HEK293T (cell line): Measurements from ENCODE around the gene GPR107.

Source experiments
- CTCF ChIA-PET: fragments of 350-600 bp; formaldehyde crosslinking; extraction: SDS; loops from one replicate; lab custom pipeline; 2021; ENCODE audit warnings: antibody characterized with exemption, inconsistent platforms; lab: Yijun Ruan, JAX
- POLR2A ChIA-PET: fragments of 350-600 bp; formaldehyde crosslinking; extraction: SDS; loops from one replicate; lab custom pipeline; 2020; ENCODE audit warnings: antibody characterized with exemption, inconsistent platforms; lab: Yijun Ruan, JAX
- DNase-seq: peaks from one replicate; pipeline ENCODE4 v3.0.0; 2012; ENCODE audit warnings: mixed read lengths; ENCODE audit errors: extremely low spot score
- ARNT ChIP-seq: fragments of 450-650 bp; IDR thresholded peaks from 2 replicates; pipeline ENCODE4 v1.6.1; 2017; ENCODE audit warnings: mild to moderate bottlenecking
- BHLHE40 ChIP-seq: fragments of 450-650 bp; IDR thresholded peaks from 2 replicates; pipeline ENCODE4 v1.6.1; 2016; ENCODE audit warnings: mild to moderate bottlenecking, moderate library complexity, borderline replicate concordance
- CTBP1 ChIP-seq: fragments of 450-650 bp; IDR thresholded peaks from 2 replicates; pipeline ENCODE4 v1.6.1; 2016; ENCODE audit warnings: borderline replicate concordance
- ELF4 ChIP-seq: fragments of 450-650 bp; IDR thresholded peaks from 2 replicates; pipeline ENCODE4 v1.6.1; 2017; ENCODE audit warnings: antibody characterized with exemption
- FOXA1 ChIP-seq: fragments of 450-650 bp; IDR thresholded peaks from 2 replicates; pipeline ENCODE4 v1.6.1; 2016; ENCODE audit warnings: mild to moderate bottlenecking
- FOXK2 ChIP-seq: fragments of 450-650 bp; IDR thresholded peaks from 2 replicates; pipeline ENCODE4 v1.6.1; 2016; ENCODE audit warnings: mild to moderate bottlenecking
- FOXM1 ChIP-seq: fragments of 450-650 bp; IDR thresholded peaks from 2 replicates; pipeline ENCODE4 v1.6.1; 2017; ENCODE audit warnings: mild to moderate bottlenecking, borderline replicate concordance
- HDGF ChIP-seq: fragments of 450-650 bp; IDR thresholded peaks from 2 replicates; pipeline ENCODE4 v1.6.1; 2017; ENCODE audit warnings: antibody characterized with exemption, borderline replicate concordance
- L3MBTL2 ChIP-seq: fragments of 450-650 bp; conservative IDR thresholded peaks from 2 replicates; pipeline ENCODE4 v1.6.1; 2016; ENCODE audit warnings: mild to moderate bottlenecking
- LEF1 ChIP-seq: fragments of 450-650 bp; IDR thresholded peaks from 2 replicates; pipeline ENCODE4 v1.6.1; 2017; ENCODE audit warnings: mild to moderate bottlenecking, borderline replicate concordance
- NFRKB ChIP-seq: fragments of 450-650 bp; IDR thresholded peaks from 2 replicates; pipeline ENCODE4 v1.6.1; 2016; ENCODE audit warnings: mild to moderate bottlenecking, moderate library complexity
- SP1 ChIP-seq: fragments of 450-650 bp; IDR thresholded peaks from 2 replicates; pipeline ENCODE4 v1.6.1; 2017
- SUZ12 ChIP-seq: fragments of 450-650 bp; IDR thresholded peaks from 2 replicates; pipeline ENCODE4 v1.6.1; 2016; ENCODE audit warnings: mild to moderate bottlenecking
- TARDBP ChIP-seq: fragments of 450-650 bp; IDR thresholded peaks from 2 replicates; pipeline ENCODE4 v1.6.1; 2016
- ZNF384 ChIP-seq: fragments of 450-650 bp; IDR thresholded peaks from 2 replicates; pipeline ENCODE4 v1.6.1; 2016
- TF ChIP-seq, protein P1 (sequence below): fragments of 450-650 bp; IDR thresholded peaks from 2 replicates; pipeline ENCODE4 v1.6.1; 2016

GPR107 gene

DNA sequence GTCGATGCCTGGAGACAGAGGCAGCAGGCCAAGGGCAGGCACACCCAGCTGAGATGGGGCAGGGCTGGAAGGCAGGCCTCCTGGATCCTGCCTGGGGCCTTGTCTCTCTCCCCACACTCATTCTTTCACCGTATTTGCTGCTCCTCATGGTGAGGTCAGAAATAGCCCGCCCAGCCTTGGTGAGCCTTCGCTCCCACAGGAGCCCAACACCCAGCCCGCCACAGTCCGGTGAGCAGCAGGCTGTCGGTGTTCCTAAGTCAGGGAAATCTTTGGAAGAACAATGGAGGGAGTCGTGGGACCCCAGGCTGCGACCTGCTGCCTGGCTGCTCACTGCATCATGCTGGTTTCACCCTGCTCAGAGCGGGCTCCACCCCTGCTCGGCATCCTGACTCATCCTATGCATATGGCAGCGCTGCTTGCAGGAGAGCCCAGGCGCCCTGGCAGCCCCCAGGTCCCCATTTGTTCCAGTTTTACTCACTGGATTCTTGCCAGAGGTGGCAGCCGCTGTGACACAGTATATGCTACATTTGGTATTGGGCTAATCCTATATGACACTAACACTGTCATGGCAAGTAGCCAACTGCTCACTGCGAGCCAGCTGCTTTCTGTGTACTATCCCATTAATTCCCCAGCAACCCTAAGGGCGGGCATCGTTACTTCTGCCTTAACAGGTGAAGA is 65.3 kb downstream of the GPR107 start:
- ChIA-PET CTCF (interaction anchor here (0.6 kb wide), 1 partner anchor 295 kb away, joined by 5 read pairs; no protein-coding TSS in a partner anchor), POLR2A (no interaction called here)
- no peak for DNase-seq
- TF ChIP-seq SUZ12 (no peak), BHLHE40 (no peak), CTBP1 (no peak), FOXA1 (no peak), TARDBP (no peak), FOXK2 (no peak), FOXM1 (no peak), ZNF384 (no peak), NFRKB (no peak), ARNT (no peak)

DNA sequence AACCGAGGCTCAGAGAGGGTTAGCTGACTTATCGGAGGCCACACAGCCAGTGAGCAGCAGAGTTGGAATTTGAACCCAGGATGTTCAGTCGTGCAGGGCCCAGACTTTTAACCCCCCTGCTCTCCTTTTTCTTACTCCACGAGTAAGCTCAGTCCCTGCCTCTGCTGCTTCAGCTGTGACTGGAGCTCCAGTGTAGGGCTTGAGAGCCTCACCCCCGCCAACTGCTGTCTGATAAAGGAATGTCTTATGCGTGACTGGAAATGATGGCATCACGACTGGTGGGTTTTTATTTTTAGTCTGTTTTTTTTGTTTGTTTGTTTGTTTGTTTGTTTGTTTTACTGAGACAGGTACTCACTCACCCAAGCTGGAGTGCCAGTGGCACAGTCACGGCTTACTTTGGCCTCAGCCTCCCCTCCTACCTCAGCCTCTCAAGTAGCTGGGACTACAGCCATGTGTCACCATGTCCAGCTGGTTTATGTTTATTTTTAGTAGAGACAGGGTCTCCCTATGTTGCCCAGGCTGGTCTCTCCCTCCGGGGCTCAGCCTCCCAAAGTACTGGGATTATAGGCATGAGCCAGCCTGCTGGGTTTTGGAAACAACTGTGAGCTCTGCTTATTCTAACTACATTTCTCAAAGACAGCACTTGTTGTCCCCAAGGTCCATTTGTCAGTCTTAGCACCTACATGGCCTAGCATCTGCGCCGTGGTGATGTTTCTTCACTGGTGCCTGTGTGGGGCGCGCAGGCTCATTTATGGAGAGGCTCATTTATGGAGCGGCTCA is 66.0 kb downstream of the GPR107 start:
- CTCF ChIA-PET = no interaction called here
- no peak for DNase-seq
- POLR2A ChIA-PET = no interaction called here
- TF ChIP-seq NFRKB = no peak
- no peak for TF ChIP-seq ELF4
- TF ChIP-seq SP1 = no peak
- TF ChIP-seq HDGF = no peak
- no peak for TF ChIP-seq CTBP1
- no peak for TF ChIP-seq FOXM1
- no peak for TF ChIP-seq ARNT
- TF ChIP-seq L3MBTL2 = no peak
- TF ChIP-seq TARDBP = no peak
- TF ChIP-seq FOXA1 = no peak
- TF ChIP-seq LEF1 = no peak
- TF ChIP-seq SUZ12 = no peak
- no peak for TF ChIP-seq ZNF384

DNA sequence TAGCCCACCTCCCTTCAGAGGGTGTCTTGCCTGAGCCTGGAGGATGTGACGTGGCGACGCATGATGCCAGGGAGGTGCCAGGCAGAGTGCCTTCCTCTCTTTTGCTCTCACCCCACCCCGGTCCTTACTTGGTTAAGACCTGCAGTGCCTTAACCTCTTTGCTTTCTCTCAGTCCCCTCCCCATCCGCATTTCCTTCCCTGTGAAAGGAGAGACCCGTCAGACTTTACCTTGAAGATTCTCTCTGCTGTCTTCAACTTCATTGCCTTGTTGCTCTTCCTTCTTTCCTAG is 66.5 kb downstream of the GPR107 start:
- no peak for DNase-seq
- POLR2A ChIA-PET = no interaction called here
- TF ChIP-seq ELF4 (no peak), LEF1 (no peak), SUZ12 (no peak), ZNF384 (no peak), L3MBTL2 (no peak)
- CTCF ChIA-PET = no interaction called here

DNA sequence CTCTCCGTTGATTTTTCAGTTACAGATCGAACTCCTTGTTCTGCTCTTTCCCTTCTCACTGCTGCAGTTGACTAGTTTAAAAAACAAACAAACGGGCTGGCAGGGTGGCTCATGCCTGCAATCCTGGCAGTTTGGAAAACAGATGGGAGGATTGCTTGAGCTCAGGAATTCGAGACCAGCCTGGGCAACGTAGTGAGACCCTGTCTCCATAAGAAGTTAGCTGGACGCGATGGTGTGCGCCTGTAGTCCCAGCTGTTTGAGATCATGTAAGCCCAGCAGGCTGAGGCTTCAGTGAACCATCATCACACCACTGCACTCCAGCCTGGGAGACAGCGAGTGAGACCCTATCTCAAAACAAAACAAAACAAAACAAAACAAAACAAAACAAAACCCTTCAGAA is 67.1 kb downstream of the GPR107 start:
- TF ChIP-seq CTBP1 (no peak), LEF1 (no peak), SUZ12 (no peak), FOXM1 (no peak), SP1 (no peak), NFRKB (no peak), TARDBP (no peak), BHLHE40 (no peak), FOXA1 (no peak), L3MBTL2 (no peak), ELF4 (no peak), FOXK2 (no peak)
- TF ChIP-seq, protein P1, sequence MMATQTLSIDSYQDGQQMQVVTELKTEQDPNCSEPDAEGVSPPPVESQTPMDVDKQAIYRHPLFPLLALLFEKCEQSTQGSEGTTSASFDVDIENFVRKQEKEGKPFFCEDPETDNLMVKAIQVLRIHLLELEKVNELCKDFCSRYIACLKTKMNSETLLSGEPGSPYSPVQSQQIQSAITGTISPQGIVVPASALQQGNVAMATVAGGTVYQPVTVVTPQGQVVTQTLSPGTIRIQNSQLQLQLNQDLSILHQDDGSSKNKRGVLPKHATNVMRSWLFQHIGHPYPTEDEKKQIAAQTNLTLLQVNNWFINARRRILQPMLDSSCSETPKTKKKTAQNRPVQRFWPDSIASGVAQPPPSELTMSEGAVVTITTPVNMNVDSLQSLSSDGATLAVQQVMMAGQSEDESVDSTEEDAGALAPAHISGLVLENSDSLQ = no peak
- CTCF ChIA-PET = no interaction called here
- DNase-seq = no peak
- POLR2A ChIA-PET = no interaction called here

DNA sequence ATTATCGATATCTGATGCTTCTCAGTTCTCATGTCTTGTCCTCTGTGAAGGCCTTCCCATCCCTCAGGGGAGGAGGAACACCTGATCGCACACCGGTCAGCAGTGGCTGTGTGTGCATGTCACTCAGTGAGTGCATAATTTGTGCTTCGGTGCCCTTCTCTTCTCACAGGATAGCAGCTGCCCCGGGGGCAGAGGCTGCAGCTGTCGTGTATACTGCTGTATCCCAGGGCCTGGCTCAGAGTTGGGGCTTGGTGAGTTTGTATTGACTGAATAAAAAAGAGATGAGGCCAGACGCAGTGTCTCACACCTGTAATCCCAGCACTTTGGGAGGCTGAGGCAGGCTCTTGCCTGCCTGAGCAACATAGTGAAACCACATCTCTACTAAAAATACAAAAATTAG is 68.8 kb downstream of the GPR107 start:
- CTCF ChIA-PET = interaction anchor here (0.7 kb wide), 1 partner anchor 8 kb away, joined by 3 read pairs; no protein-coding TSS in a partner anchor
- POLR2A ChIA-PET = no interaction called here
- DNase-seq = no peak
- TF ChIP-seq ARNT (no peak), FOXM1 (no peak), CTBP1 (no peak), TARDBP (no peak)

DNA sequence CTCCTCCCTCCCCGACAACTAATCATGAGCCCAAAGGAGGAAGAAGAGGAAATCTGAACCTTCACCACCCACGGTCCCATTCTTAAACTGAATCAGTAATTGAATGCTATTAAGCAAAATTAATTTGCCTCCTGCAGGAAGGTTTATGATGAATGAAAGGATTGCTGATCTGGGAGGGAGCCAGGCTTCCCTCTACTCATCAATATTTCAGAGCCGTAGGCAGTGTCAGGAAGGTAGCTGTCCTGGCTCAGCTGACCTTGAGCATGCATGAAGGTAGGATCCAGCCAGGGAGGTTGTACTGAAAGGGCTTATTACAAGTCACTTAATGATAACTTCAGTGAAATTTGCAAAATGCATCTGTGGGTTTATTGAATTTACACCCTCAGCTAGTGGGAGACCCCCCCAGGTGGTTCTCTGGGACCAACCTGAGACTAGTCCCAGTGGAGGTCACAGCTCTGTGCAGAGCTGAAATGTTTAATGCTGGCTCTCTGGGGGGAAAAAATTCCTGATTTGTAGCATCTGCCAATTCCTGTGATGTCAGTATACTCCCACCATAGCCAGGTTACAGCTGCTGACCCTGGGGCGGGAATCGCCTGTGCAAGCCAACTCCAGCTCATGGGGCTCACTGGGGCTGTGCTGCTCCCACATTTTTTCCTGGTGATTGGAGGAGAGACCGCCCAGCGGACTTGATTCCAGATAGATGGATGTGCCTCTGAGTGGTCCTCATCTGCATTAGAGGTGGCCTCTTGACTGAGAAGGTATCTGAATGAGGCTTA is 70.6 kb downstream of the GPR107 start:
- TF ChIP-seq ARNT (no peak), FOXK2 (no peak), TARDBP (no peak), ZNF384 (no peak), ELF4 (no peak), BHLHE40 (no peak), FOXM1 (no peak), SP1 (no peak), L3MBTL2 (no peak), LEF1 (no peak), NFRKB (no peak), SUZ12 (no peak), CTBP1 (no peak), HDGF (no peak)
- TF ChIP-seq, protein P1 = no peak
- ChIA-PET POLR2A (interaction anchor here (1.2 kb wide), 1 partner anchor 16 kb away, joined by 3 read pairs; no protein-coding TSS in a partner anchor), CTCF (interaction anchor here (0.5 to 0.6 kb wide), 2 partner anchors 106 to 120 kb away, joined by 3 read pairs; no protein-coding TSS in a partner anchor)
- no peak for DNase-seq
